ENCODE results near the gene PLPP2. TPM values are rescaled to one million over a fixed set of nuclear protein-coding genes. Genes with fewer than 3 reads are reported as not detected.

The PLPP2 gene
- polyA plus RNA-seq, 1 donor (not counting 4 experiments of a cell fraction or from before 2014, with no cell fraction given): 13.6 TPM

Other genes with a start within 250 kb of the PLPP2 start
- gene OR4F17, start 184.3 kb downstream of the PLPP2 start, polyA plus RNA-seq: not detected in 3 replicates
- 16.3 to 21.9 TPM (median 18.4 TPM) in 3 replicates for gene MIER2, start 53.4 kb upstream of the PLPP2 start, polyA plus RNA-seq
- gene C2CD4C, start 117.7 kb upstream of the PLPP2 start, polyA plus RNA-seq: 1.6 to 4.1 TPM (median 2.6 TPM) in 3 replicates
- 2.2 to 9.9 TPM (median 2.5 TPM) in 3 replicates for gene SHC2, start 169.6 kb upstream of the PLPP2 start, polyA plus RNA-seq
- gene MADCAM1, start 205.1 kb upstream of the PLPP2 start, polyA plus RNA-seq: 0.05 to 0.12 TPM (median 0.07 TPM) in 3 replicates
- 1.4 to 3.3 TPM (median 1.9 TPM) in 3 replicates for gene TPGS1, start 216.1 kb upstream of the PLPP2 start, polyA plus RNA-seq
- 47.5 to 72.0 TPM (median 48.6 TPM) in 3 replicates for gene CDC34, start 240.4 kb upstream of the PLPP2 start, polyA plus RNA-seq